HG02571 (cell line): ENCODE data around the gene ZFPM1.

Source experiments
- ATAC-seq: cut with Tn5 transposase; IDR thresholded peaks from one replicate; pipeline ENCODE4 v1.9.1; 2021; ENCODE audit warnings: mild to moderate bottlenecking, moderate library complexity; ENCODE audit not compliant: unreplicated experiment

The ZFPM1 gene

GRCh38 chr16:88585927-88586581 is 133.0 kb downstream of the ZFPM1 start:
- no peak for ATAC-seq
